Fibroblast of skin of back (primary cell): Measurements from ENCODE around the gene SHANK1.

ENCODE experiments used
- DNase-seq: peaks from one replicate; pipeline ENCODE4 v3.0.0-alpha.2; 2013

Gene SHANK1

GRCh38 chr19:50679177-50680125 is 40.2 kb downstream of the SHANK1 start:
- DNase-seq, result peak; percentile 62

GRCh38 chr19:50678323-50678722 is 41.3 kb downstream of the SHANK1 start:
- no peak for DNase-seq

GRCh38 chr19:50677636-50678035 is 42.0 kb downstream of the SHANK1 start:
- DNase-seq, result no peak

GRCh38 chr19:50676625-50677197 is 42.9 kb downstream of the SHANK1 start:
- no peak for DNase-seq

GRCh38 chr19:50673118-50673517 is 46.5 kb downstream of the SHANK1 start:
- no peak for DNase-seq

- no peak for DNase-seq
Observed at GRCh38 chr19:50670102-50670380, 49.6 kb downstream of the SHANK1 start.

GRCh38 chr19:50669302-50670101 is 50.1 kb downstream of the SHANK1 start:
- peak; percentile 10 for DNase-seq

GRCh38 chr19:50668879-50669278 is 50.7 kb downstream of the SHANK1 start:
- no peak for DNase-seq

GRCh38 chr19:50668416-50668815 is 51.2 kb downstream of the SHANK1 start:
- no peak for DNase-seq

- no peak for DNase-seq
Observed at GRCh38 chr19:50667759-50668231, 51.8 kb downstream of the SHANK1 start.

- DNase-seq, result no peak
Observed at GRCh38 chr19:50667177-50667758, 52.3 kb downstream of the SHANK1 start.

- no peak for DNase-seq
Observed at GRCh38 chr19:50666346-50667176, 53.0 kb downstream of the SHANK1 start.

GRCh38 chr19:50664204-50664603 is 55.4 kb downstream of the SHANK1 start:
- DNase-seq, result no peak

GRCh38 chr19:50663482-50663790 is 56.2 kb downstream of the SHANK1 start:
- peak; percentile 8 for DNase-seq

GRCh38 chr19:50662651-50663481 is 56.7 kb downstream of the SHANK1 start:
- no peak for DNase-seq

- DNase-seq, result no peak
Observed at GRCh38 chr19:50661766-50662650, 57.6 kb downstream of the SHANK1 start.

- no peak for DNase-seq
Observed at GRCh38 chr19:50661023-50661422, 58.6 kb downstream of the SHANK1 start.

GRCh38 chr19:50660088-50660366 is 59.6 kb downstream of the SHANK1 start:
- DNase-seq, result no peak

- DNase-seq, result no peak
Observed at GRCh38 chr19:50659318-50660087, 60.1 kb downstream of the SHANK1 start.
